HFFc6 (cell line): ENCODE results near the gene RNF135. TPM values are rescaled to one million over a fixed set of nuclear protein-coding genes. Genes with fewer than 3 reads are reported as not detected.
"Not testable (repeated sequence)": the region's sequence is repeated elsewhere in the genome, so short reads cannot be mapped to it uniquely, and the experiment has no call there.

Experiments used
- DNase-seq: peaks from one replicate; pipeline ENCODE4 v3.0.0-alpha.2; 2018
- H3K27ac Mint-ChIP-seq: 2 replicates; pipeline ENCODE4 v1.8.0; 2020; ENCODE audit warnings: mild to moderate bottlenecking, mixed read lengths
- H3K27me3 Mint-ChIP-seq: 2 replicates; pipeline ENCODE4 v1.8.0; 2021; ENCODE audit warnings: mild to moderate bottlenecking, moderate library complexity, mixed read lengths; ENCODE audit not compliant: insufficient read depth
- H3K36me3 Mint-ChIP-seq: 2 replicates; pipeline ENCODE4 v1.8.0; 2021; ENCODE audit warnings: low read depth, mixed read lengths
- H3K4me1 Mint-ChIP-seq: 2 replicates; pipeline ENCODE4 v1.8.0; 2020; ENCODE audit warnings: low read depth, mixed read lengths
- H3K4me3 Mint-ChIP-seq: 2 replicates; pipeline ENCODE4 v1.8.0; 2020; ENCODE audit warnings: mild to moderate bottlenecking, moderate library complexity, mixed read lengths
- H3K9me3 Mint-ChIP-seq: 2 replicates; pipeline ENCODE4 v1.8.0; 2020; ENCODE audit warnings: mild to moderate bottlenecking, mixed read lengths
- CTCF ChIP-seq: fragments of 200-600 bp; sonication (generic); IDR thresholded peaks from 2 replicates; pipeline ENCODE4 v1.5.0; 2021; ENCODE audit warnings: antibody characterized with exemption, mild to moderate bottlenecking
- total RNA-seq, 6 experiments: library from RNA; stranded (reverse); fragmentation: NEBNext Ultra II Directional; extraction: Animal tissue kit (Norgen Biotek cat#: 25700); gene quantifications; 2 replicates in 1 of 6; 3 replicates in 5 of 6; pipeline ENCODE4 v1.2.3, GENCODE V29; 2021

The RNF135 gene
- total RNA-seq, 6 experiments from 2014 or later, result 10.4 to 12.1 (median 11.8) TPM

- Mint-ChIP-seq H3K27me3 (peaks cover 21% of the 10 kb centered on the region; the same call in 1 of the 2 replicates), H3K27ac (no peak overlapping the region; the same call in 1 of the 2 replicates), H3K36me3 (no peaks in the 10 kb centered on the region), H3K4me1 (peaks cover 21% of the 10 kb centered on the region), H3K9me3 (no peaks in the 10 kb centered on the region), H3K4me3 (peak overlapping the region; percentile 24; the same call in 1 of the 2 replicates)
- no peak for DNase-seq
- TF ChIP-seq CTCF, result no peak
These were observed 12.7 kb upstream of the RNF135 start for GRCh38 chr17:30958187-30958586.

GRCh38 chr17:30961209-30962188 is 9.3 kb upstream of the RNF135 start:
- Mint-ChIP-seq H3K4me1 (peaks cover 25% of the 10 kb centered on the region), H3K27me3 (peaks cover 17% of the 10 kb centered on the region; the same call in 1 of the 2 replicates), H3K4me3 (no peak overlapping the region), H3K9me3 (no peaks in the 10 kb centered on the region), H3K27ac (peak overlapping the region; percentile 73), H3K36me3 (no peaks in the 10 kb centered on the region)
- TF ChIP-seq CTCF, result no peak
- no peak for DNase-seq

GRCh38 chr17:30964312-30964711 is 6.5 kb upstream of the RNF135 start:
- not testable (repeated sequence) for H3K36me3 Mint-ChIP-seq, H3K4me3 Mint-ChIP-seq, DNase-seq, H3K27ac Mint-ChIP-seq, H3K9me3 Mint-ChIP-seq, H3K27me3 Mint-ChIP-seq
- H3K4me1 Mint-ChIP-seq, result peaks cover 14% of the 10 kb centered on the region

GRCh38 chr17:30964876-30965275 is 6.0 kb upstream of the RNF135 start:
- no peaks in the 10 kb centered on the region for H3K9me3 Mint-ChIP-seq
- H3K4me1 Mint-ChIP-seq, result peaks cover 17% of the 10 kb centered on the region
- DNase-seq, result peak; percentile 29
- TF ChIP-seq CTCF, result no peak
- peak overlapping the region; percentile 6; the same call in 1 of the 2 replicates for H3K27ac Mint-ChIP-seq
- H3K4me3 Mint-ChIP-seq, result no peak overlapping the region
- no peaks in the 10 kb centered on the region for H3K27me3 Mint-ChIP-seq
- H3K36me3 Mint-ChIP-seq, result no peaks in the 10 kb centered on the region

- no peaks in the 10 kb centered on the region for H3K27me3 Mint-ChIP-seq
These were observed 5.2 kb upstream of the RNF135 start for GRCh38 chr17:30965686-30966085.

GRCh38 chr17:30967911-30968310 is 2.9 kb upstream of the RNF135 start:
- Mint-ChIP-seq H3K36me3 (peaks cover 13% of the 10 kb centered on the region), H3K4me1 (peaks cover 34% of the 10 kb centered on the region), H3K9me3 (peaks cover 13% of the 10 kb centered on the region)
- H3K27ac Mint-ChIP-seq, H3K27me3 Mint-ChIP-seq, H3K4me3 Mint-ChIP-seq, DNase-seq: not testable (repeated sequence)

More at GRCh38 chr17:30965686-30966085, 5.2 kb upstream of the RNF135 start:
- DNase-seq, result no peak
- peaks cover 25% of the 10 kb centered on the region for H3K4me1 Mint-ChIP-seq
- no peaks in the 10 kb centered on the region for H3K9me3 Mint-ChIP-seq
- no peak overlapping the region for H3K27ac Mint-ChIP-seq
- no peak overlapping the region for H3K4me3 Mint-ChIP-seq
- no peak for TF ChIP-seq CTCF
- no peaks in the 10 kb centered on the region for H3K36me3 Mint-ChIP-seq
